ENCODE data around the gene HNRNPA1.
A peak's percentile ranks its signal among the peaks of the same experiment; 100 is the strongest.

Gene HNRNPA1

GRCh38 chr12:54259194-54260011 lies 21.1 kb upstream of the HNRNPA1 start:
- peak overlapping the region; percentile 57 for H3K4me3 ChIP-seq (replicated peaks; ENCODE audit: low read depth, low read length)
- DNase-seq (ENCODE audit: low read depth) = peak; percentile 89
- no peak for TF ChIP-seq CTCF (IDR thresholded peaks at IDR 0.05; ENCODE audit: low read length, missing control alignments)

GRCh38 chr12:54261815-54262402 lies 18.6 kb upstream of the HNRNPA1 start:
- H3K4me3 ChIP-seq (replicated peaks; ENCODE audit: low read depth, low read length) = no peak overlapping the region
- no peak for DNase-seq (ENCODE audit: low read depth)

GRCh38 chr12:54262403-54262925 lies 18.1 kb upstream of the HNRNPA1 start:
- DNase-seq (ENCODE audit: low read depth) = peak; percentile 58
- TF ChIP-seq CTCF (IDR thresholded peaks at IDR 0.05; ENCODE audit: low read length, missing control alignments) = no peak
- no peak overlapping the region for H3K4me3 ChIP-seq (replicated peaks; ENCODE audit: low read depth, low read length)

More at GRCh38 chr12:54261815-54262402, 18.6 kb upstream of the HNRNPA1 start:
- no peak for TF ChIP-seq CTCF (IDR thresholded peaks at IDR 0.05; ENCODE audit: low read length, missing control alignments)

- no peak overlapping the region for H3K4me3 ChIP-seq (replicated peaks; ENCODE audit: low read depth, low read length)
- no peak for TF ChIP-seq CTCF (IDR thresholded peaks at IDR 0.05; ENCODE audit: low read length, missing control alignments)
- DNase-seq (ENCODE audit: low read depth) = no peak
Measured at GRCh38 chr12:54265364-54265812, 15.1 kb upstream of the HNRNPA1 start.

GRCh38 chr12:54266852-54267251 lies 13.7 kb upstream of the HNRNPA1 start:
- no peak for DNase-seq (ENCODE audit: low read depth)
- no peak overlapping the region for H3K4me3 ChIP-seq (replicated peaks; ENCODE audit: low read depth, low read length)
- TF ChIP-seq CTCF (IDR thresholded peaks at IDR 0.05; ENCODE audit: low read length, missing control alignments) = no peak

- no peak overlapping the region for H3K4me3 ChIP-seq (replicated peaks; ENCODE audit: low read depth, low read length)
- no peak for DNase-seq (ENCODE audit: low read depth)
- no peak for TF ChIP-seq CTCF (IDR thresholded peaks at IDR 0.05; ENCODE audit: low read length, missing control alignments)
Measured at GRCh38 chr12:54270345-54270744, 10.2 kb upstream of the HNRNPA1 start.
